DOHH2 (cell line): ENCODE data around the gene IL20RB.

ENCODE experiments used
- EZH2phosphoT487 ChIP-seq: fragments of 200-600 bp; sonication (generic); IDR thresholded peaks from 2 replicates; pipeline ENCODE4 v1.6.1; 2017; ENCODE audit warnings: borderline replicate concordance, mild to moderate bottlenecking, antibody characterized with exemption, low read length, moderate library complexity, mixed read lengths
- TF ChIP-seq, protein P1 (sequence below): fragments of 200-600 bp; sonication (generic); IDR thresholded peaks from one replicate; pipeline ENCODE4 v1.5.1; 2014; ENCODE audit warnings: antibody characterized with exemption, mild to moderate bottlenecking, low read depth, low read length; ENCODE audit not compliant: poor library complexity, severe bottlenecking

- TF ChIP-seq, protein P1, sequence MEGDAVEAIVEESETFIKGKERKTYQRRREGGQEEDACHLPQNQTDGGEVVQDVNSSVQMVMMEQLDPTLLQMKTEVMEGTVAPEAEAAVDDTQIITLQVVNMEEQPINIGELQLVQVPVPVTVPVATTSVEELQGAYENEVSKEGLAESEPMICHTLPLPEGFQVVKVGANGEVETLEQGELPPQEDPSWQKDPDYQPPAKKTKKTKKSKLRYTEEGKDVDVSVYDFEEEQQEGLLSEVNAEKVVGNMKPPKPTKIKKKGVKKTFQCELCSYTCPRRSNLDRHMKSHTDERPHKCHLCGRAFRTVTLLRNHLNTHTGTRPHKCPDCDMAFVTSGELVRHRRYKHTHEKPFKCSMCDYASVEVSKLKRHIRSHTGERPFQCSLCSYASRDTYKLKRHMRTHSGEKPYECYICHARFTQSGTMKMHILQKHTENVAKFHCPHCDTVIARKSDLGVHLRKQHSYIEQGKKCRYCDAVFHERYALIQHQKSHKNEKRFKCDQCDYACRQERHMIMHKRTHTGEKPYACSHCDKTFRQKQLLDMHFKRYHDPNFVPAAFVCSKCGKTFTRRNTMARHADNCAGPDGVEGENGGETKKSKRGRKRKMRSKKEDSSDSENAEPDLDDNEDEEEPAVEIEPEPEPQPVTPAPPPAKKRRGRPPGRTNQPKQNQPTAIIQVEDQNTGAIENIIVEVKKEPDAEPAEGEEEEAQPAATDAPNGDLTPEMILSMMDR: no peak
- TF ChIP-seq EZH2phosphoT487: no peak
Observed at GRCh38 chr3:136913168-136913567, 44.6 kb upstream of the IL20RB start.
